ENCODE data around the gene ULK2.

- TF ChIP-seq CTCF (IDR thresholded peaks at IDR 0.05) (no peak), POLR2A (IDR thresholded peaks at IDR 0.05) (no peak)
Measured at GRCh38 chr17:19883537-19884215, 15.9 kb upstream of the ULK2 start.

Data from adrenal gland (tissue), 5 donors.